Femur (tissue), 1 donor: Measurements from ENCODE around the gene TMF1.

Experiments used
- DNase-seq: peaks from one replicate; pipeline ENCODE4 v3.0.0-alpha.2; 2017

The TMF1 gene, protein sequence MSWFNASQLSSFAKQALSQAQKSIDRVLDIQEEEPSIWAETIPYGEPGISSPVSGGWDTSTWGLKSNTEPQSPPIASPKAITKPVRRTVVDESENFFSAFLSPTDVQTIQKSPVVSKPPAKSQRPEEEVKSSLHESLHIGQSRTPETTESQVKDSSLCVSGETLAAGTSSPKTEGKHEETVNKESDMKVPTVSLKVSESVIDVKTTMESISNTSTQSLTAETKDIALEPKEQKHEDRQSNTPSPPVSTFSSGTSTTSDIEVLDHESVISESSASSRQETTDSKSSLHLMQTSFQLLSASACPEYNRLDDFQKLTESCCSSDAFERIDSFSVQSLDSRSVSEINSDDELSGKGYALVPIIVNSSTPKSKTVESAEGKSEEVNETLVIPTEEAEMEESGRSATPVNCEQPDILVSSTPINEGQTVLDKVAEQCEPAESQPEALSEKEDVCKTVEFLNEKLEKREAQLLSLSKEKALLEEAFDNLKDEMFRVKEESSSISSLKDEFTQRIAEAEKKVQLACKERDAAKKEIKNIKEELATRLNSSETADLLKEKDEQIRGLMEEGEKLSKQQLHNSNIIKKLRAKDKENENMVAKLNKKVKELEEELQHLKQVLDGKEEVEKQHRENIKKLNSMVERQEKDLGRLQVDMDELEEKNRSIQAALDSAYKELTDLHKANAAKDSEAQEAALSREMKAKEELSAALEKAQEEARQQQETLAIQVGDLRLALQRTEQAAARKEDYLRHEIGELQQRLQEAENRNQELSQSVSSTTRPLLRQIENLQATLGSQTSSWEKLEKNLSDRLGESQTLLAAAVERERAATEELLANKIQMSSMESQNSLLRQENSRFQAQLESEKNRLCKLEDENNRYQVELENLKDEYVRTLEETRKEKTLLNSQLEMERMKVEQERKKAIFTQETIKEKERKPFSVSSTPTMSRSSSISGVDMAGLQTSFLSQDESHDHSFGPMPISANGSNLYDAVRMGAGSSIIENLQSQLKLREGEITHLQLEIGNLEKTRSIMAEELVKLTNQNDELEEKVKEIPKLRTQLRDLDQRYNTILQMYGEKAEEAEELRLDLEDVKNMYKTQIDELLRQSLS

DNA sequence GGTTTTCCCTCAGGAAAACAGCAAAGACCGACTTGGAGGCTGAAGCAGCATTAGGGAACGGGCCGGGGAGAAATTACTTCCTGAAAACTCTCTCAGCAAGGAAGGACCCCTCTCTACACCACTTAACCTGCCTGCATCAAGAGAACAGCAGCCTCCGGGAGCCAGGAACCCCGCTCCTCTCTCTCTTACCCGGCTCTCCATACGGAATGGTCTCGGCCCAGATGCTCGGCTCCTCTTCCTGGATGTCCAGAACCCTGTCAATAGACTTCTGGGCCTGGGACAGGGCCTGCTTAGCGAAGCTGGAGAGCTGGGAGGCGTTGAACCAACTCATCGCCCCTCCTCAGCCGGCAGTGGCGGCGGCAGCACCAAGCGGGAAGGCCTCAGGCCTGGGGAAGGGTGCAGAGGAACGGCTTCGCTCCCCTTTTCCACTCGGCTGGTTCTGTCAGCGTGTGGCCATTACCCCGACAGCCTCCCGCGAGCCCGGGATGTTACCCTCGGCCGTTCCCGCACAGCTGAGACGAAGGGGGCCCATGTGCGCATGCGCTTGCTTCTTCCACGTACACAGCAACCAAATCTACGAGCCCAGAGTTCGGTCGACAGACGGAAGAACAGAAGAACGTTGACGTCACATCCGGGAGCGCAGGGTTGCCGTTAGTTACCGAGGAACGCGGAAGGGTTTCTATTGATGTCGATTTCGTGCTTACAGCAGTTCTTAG is at the start of gene TMF1:
Gene TMF1 (minus strand): TSS at position 578 of the 716 bp plus-strand sequence. CDS start 247 bp downstream, at position 331.
- DNase-seq = peak; percentile 98

DNA sequence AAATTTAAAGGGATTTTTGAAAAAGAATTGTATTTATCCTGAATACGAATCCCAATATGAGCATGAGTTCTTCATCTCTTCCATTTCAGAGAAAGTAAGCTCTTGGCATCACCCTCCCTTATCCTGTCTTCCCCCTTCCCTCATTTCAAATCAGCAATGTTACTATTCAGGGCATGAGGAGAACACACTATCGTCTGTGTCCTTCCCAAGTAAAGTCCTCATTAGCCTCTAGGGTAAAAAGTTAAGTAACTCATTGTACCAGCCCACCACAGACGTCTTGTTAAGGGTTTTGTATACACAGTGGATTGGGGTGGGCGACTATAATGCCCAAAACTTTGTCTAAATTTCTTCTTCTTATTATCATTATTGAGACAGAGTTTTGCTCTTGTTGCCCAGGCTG is 47.4 kb upstream of the TMF1 start:
- no peak for DNase-seq

DNA sequence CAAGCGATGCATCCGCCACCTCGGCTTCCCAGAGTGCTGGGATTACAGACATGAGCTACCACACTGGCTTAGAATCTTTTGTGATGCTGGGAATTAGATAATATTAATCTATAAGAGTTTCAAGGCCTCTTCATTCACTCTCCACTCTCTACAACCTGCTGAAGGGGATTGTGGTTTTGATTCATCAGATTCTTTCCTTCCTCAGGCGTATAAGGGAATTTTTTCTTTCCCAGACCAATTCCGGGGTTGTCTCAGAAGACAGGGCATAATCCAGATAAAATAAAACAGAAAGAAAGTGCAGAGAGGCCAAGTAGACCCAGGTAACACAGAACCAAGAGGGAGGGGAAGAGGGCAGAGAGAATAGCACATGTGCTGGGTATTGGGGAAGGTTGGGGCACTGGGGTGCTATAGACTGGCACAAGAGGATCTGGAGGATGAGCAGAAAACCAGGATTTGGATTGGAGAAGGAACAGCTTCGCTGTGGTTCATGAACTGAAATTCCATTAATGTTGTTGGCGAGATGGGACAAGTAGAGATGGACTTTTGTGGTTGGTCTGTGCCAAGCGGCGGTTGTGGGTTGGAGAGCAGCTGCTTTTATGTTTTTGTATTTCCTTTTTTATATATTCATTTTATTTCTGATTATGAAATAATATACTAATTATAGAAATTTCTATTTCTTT is 45.4 kb upstream of the TMF1 start:
- no peak for DNase-seq

DNA sequence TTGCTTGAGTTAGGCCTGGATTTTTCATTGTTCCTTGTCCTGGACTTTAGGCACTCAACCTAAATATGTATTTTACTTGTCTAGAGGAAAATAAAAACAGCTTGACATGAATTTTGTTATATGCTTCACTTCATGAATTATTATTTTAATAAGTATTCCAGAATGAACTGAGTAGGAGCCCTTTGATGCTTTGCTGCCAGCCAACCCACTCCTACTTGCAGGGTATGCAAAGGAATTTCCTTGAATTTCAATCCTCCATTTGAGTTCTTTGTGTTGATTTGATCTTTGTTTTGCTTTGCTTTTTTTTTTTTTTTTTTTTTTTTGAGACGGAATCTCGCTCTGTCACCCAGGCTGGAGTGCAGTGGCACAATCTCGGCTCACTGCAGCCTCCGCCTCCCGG is 44.2 kb upstream of the TMF1 start:
- no peak for DNase-seq

DNA sequence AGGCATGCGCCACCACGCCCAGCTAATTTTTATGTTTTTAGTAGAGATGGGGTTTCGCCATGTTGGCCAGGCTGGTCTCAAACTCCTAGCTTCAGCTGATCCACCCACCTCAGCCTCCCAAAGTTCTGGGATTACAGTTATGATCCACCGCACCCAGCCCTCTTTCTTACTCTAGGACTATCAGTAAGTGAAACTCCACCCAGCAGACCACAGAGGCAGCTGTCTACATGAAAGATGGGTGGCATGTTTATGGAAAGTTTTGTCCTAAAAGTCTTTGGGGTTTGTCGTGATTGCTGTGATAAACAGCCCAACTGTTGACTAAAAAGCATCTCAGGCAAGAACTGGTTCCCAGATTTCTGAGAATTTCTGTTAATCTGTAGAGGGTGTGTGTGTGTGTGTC is 43.5 kb upstream of the TMF1 start:
- DNase-seq = no peak

DNA sequence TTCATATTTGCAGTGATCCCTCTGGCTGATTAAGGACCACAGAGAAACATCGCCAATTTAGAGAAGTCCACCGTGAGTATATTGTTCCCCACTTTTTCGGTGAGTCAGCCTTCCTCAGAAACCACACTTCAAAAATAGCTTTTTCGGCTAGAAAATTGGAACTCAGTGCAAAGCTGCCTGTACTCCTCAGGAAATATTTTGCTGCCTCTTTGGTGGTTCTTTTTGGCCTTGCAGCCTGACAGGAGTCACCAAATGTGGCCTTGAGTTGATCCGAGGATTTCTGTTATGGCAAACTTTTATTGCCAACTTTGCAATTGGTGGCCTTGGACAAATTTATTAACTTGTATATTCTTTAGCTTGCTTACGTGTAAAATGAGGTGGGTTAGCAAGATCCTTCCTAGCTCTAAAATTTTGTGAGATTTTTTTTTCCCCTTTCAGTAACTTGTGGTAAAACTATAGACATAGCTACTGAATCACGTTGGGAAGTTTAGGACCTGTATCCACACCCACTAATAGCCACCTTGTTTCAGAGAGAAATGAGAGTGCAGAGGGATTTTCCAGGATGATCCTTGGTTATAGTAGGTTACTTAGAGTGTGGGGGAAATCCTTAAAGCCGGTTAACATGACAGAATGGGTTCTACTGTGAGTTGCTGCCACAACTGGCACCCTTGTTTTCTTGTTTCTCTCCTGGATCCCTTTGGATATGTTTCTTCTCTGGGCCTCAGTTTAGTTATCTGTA is 42.5 kb upstream of the TMF1 start:
- no peak for DNase-seq

DNA sequence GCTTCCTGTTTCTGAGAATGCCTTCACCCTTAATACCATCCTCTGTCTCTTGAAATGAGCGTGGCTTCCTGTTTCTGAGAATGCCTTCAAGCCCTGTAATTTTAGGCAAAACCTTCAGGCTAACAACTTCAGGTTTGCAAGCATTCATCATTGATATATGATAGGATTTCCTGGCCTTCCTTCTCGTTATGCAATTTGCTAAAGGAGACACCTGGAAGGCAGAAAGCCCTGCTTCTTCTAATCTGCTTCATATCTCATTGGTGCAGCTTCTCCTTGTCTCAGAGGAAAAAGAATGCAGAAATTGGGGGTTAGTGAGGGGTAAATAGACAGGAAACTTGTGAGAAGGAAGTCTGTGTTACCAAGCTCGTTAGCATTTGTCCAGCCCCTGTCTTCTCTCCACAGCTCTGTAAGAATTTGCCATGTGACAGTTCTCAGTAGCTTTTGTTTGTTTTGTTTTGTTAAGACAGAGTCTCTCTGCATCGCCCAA is 39.9 kb upstream of the TMF1 start:
- DNase-seq = no peak

DNA sequence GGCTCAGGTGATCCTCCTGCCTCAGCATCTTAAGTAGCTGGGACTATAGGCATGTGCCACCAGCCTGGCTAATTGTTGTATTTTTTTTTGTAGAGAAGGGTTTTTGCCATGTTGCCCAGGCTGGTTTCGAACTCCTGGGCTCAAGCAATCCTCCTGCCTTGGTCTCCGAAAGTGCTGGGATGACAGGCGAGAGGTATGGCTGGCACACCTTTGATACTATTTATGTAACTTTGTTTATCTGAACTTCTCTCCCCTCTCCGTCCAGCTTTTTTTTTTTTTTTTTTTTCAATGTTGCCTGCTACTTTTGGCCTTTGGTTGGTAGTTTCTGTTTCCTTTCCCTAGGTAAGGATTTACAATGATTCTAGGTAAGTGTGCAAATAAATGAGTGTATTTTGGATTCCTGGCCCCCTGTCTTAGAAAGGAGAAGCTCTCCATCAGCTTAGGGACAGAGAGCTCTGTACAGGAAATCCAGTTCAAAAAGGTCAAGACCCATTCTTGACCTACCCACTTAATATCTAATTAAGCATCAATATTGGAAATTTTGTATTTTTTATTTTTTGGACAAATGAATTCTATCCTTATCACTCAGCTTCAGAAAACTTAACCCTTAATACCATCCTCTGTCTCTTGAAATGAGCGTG is 39.4 kb upstream of the TMF1 start:
- no peak for DNase-seq

DNA sequence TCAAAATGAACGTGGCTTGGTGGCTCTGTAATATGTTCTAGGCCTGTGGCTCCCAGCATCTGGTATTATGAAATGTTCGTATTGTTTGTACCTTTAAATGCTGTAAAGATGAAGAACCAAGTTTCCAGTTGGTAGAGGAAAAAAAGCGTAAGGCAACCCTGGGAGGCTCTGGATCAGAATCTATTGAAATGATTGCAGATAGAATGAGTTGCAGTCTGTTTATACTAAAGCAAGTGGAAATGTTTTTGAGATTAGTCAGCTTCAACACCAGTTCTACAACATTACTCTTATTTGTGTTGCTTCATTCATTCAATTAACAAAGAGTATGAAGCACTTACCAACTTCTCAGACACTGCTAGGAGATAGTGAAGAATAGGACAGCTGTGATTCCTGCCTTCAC is 37.9 kb upstream of the TMF1 start:
- no peak for DNase-seq

DNA sequence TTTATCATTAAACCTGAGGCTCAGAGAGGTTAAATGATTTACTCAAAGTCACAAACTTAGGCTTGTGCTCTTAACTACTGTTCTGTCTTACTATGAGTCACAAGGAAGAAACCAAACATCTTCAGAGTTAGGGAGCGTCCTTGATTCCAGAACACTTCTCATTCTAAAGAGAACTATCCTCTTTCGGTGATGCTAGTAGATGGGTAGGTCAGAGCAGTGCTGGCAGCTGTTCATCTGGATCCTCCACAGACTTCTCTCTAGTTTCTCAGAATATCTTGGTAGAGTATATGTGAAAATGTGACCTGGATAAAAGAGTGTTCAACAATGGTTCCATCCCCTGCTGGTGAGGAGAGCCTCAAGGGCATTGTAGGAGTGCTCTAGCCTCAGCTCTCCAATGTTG is 35.9 kb upstream of the TMF1 start:
- DNase-seq = no peak

DNA sequence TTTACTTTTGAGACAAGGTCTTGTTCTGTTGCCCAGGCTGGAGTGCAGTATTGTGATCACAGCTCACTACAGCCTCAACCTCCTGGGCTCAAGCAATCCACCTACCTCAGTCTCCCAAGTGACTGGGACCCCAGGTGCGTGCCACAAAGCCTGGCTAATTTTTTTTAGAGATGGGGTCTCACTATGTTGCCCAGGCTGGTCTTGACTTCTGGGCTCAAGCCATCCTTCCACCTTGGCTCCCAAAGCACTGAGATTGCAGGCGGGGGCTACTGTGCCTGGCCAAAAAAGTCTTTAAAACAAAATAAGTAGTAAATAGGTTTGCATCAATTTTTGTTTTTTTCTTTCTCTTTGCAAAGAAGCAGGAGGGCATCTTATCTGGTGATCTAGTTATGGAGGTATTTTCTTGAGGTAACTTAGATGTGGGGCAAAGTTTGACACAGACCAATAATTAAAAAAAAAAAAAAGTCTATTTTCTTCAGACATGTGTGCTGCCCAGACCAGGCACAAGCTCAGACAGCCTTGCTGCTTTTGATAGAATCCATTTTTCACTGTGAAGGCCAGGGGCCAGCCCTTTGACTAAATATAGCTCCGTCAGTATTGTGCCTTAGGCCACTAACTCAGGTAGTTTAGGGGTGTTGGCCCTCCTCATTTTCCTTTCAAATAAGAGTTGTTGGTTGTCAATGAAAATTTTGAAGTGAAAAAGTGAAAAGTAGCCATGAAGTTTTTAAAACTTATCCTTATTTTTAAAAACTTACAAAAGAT is 35.1 kb upstream of the TMF1 start:
- DNase-seq = no peak

DNA sequence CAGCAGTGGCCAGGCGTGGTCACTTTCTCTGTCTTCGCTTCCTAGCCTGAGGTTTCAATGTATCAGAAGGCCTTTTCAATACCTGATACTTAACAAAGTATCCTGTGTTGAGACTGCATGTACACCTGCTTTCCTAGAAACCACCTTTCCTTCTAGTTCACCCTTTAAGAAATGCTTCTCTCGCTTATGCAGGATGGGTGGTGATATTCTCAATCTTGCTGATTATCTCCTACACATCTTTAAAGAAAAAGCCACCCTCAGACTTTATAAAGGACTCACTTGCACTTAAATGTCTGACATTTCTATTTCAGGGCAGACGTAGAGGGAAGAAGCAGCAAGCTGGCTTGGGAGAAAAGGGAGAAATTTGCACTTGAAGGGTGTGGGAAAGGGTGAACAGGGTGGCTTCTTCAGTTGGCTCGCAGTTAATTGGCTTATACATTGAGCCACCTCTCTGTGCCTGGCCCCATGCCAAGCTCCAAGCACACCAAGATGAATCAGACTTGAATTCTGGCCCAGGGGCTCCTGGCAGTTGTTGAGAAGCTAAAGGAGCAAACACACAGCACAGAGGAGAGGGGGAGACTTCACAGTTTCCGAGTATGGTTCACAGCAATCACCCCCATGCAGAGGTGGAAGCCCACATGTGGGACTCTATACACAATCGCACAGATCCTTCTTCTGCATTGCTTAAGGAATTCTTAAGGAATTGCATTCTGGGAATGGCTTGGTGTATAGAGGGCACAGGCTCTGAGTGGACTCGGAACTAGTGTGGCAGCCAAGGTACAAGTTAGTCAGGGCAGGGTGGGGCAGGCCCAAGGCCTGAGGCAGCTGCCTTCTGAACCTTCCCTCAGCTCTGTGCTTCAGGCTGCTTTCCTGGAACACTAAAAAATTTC is 33.9 kb upstream of the TMF1 start:
- DNase-seq = peak; percentile 86

DNA sequence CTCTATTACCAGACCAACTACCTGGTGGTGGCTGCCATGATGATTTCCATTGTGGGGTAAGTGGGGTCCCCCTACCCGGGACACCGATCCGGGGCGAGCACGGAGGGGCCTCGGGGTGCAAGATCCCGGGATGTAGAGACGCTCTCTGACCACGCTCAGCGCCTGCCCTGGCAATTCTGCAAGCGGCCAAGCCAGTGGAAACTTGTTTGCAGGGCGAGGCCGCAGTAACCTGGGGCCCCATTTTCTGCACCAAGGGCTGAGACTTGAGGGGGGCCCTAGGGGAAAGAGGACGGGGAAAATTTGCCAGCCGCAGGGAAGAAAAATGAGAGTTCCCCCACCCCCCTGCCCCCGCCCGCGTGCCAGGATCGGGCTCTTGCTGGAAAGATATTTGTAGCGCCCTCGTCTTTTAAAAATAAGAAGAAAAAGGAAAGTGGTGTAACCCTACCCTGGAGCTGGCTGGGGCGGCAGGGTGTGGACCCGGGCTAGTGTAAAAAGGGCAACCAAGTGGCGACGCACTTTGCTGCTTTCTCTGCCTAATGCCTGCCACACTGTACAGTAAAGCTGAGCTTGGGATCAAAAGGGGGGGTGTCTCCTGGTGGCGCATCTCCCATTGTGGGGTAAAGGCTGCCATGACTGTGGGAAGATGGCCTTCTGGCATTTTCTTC is 33.2 kb upstream of the TMF1 start:
- peak; percentile 62 for DNase-seq

DNA sequence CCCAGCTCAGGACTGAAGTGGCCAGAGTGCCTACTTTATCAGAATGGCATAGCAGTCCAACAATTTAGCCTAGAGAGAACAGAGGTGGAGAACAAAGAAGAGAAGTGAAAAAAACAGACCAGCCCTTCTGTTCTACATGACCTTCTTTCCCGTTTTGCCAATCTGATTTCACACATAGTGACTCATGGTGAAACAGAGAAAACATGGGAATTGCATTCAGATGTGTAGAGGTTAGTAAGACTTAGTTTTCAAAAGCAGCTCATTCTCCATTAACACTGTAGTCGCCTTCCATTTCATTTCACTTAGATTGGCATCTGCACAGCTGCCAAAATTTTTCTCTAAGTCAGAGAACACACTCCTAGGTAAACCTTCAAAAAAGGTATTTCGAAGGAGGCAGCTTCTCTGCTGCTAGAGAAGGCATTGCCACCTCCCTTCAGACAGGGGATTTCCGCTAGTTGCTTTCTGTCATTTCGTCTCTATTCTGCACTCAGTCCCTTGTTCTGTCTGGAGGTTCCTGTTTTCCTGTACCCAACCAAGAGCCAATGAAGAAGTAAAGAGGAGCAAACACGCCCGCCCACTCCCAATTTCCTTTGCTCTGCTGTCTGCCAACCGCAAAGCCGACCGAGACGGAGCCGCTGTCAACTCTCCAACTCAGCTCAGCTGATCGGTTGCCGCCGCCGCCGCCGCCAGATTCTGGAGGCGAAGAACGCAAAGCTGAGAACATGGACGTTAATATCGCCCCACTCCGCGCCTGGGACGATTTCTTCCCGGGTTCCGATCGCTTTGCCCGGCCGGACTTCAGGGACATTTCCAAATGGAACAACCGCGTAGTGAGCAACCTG is 32.4 kb upstream of the TMF1 start, which contains the start of gene ARL6IP5:
Gene ARL6IP5 (plus strand): TSS at position 612 of the 842 bp plus-strand sequence. CDS start 111 bp downstream, at position 723.
- DNase-seq = peak; percentile 97

DNA sequence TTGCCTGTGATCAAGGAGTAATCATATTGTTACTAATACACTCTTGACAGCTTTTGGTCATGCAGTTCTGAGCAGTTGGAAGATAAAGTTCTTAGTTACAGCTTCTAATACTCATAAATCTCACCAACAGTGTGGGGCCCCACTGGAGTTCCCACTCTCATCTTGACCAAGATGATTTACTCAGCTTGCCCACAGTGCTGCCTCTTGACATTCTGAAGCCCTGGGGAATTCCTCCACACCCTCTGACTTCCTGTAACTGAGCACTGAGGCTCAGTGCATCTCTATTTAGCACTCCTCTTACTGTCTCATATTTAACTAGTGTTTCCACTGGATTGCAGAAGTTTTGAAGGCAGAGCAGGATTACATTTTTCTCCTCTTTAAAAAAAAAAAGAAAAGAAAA is 30.7 kb upstream of the TMF1 start:
- DNase-seq = peak; percentile 62

DNA sequence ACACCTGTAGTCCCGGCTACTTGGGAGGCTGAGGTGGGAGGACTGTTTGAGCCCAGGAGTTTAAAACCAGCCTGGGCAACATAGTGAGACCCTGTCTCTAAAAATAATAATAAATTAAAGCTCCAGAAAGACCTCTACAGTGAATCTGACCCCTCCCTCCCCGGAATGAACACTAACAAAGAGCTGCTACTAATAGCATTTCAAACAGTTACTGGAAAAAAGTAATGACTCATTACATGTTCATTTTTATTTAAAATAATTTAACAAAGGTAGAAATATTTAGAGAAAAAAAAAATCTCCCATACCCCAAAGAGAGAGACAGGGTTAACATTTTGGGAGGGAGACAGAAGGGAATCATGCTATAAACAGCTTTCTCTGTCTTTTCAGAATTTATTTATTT is 30.2 kb upstream of the TMF1 start:
- DNase-seq = no peak

DNA sequence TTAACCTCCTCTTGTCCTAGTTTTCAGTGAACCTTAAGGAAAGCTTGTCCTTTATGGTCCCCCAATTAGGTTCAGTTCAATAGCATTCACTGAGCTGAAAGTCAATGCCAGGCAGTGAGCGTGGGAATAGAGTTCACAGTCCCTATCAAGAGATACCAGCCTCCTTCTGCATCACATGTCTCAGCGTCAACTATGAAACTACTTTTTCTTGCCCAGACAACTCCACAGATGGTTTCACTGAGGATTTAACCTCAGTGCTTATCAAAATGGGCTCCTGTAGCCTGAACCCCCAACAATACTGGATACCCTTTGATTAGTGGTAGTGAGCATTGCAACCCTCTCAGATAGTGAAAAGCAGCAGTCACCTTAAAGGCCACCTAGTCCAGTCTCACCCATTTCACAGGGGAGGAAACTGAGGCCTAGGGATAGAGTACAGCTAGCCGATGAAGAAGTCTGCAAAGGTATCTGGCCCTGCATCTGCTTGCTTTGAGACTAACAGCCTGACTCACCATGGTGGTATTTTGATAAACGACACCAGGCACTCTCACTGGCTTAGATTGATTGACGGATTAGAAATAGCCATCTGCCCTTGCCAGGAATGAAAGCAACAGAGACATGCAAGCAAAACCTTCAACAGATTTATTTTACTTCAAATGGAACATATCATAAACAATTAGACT is 29.6 kb upstream of the TMF1 start:
- DNase-seq = no peak
